IMR-90 (cell line): ENCODE measurements around the gene ARMH4.

Experiments
- FOS ChIP-seq: fragments of 150-350 bp; IDR thresholded peaks from 2 replicates; pipeline ENCODE4 v1.6.1; 2016; ENCODE audit warnings: low read depth, low read length
- MAFK ChIP-seq: IDR thresholded peaks from 2 replicates; pipeline ENCODE4 v1.6.1; 2012; ENCODE audit warnings: low read depth, low read length, improper control_type of control experiment
- POLR2A ChIP-seq: IDR thresholded peaks from 2 replicates; pipeline ENCODE4 v1.6.1; 2012; ENCODE audit warnings: mild to moderate bottlenecking, low read depth, low read length
- RCOR1 ChIP-seq: IDR thresholded peaks from 2 replicates; pipeline ENCODE4 v1.6.1; 2012; ENCODE audit warnings: mild to moderate bottlenecking, low read length, improper control_type of control experiment; ENCODE audit not compliant: insufficient replicate concordance
- TF ChIP-seq, protein P1 (sequence below): conservative IDR thresholded peaks from 2 replicates; pipeline ENCODE4 v1.5.1; 2012; ENCODE audit warnings: mild to moderate bottlenecking, low read depth, low read length, improper control_type of control experiment
- TF ChIP-seq, protein P2 (sequence below): fragments of 150-350 bp; IDR thresholded peaks from 2 replicates; pipeline ENCODE4 v1.6.1; 2016; ENCODE audit warnings: low read depth, mild to moderate bottlenecking, low read length, moderate library complexity, borderline replicate concordance

DNA sequence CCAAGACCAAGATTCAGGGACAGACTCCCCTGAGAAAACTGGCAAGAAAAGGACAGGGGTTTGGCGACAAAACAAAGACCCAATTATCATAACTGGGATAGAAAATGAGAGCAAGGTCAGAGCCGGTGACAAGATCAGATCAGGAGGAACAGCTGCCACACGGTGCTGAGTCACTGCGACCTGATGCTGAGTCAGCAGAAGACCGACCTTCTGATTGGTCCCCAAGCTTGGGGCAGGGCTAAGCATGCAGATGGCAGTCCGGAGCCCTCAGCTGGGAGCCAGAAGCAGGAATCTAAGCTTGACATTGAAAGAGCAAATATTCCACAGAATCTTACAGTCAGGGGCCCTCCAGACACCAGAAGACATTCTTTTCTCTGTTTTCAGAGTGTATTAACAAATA lies 19.1 kb upstream of the ARMH4 start:
- TF ChIP-seq, protein P1, sequence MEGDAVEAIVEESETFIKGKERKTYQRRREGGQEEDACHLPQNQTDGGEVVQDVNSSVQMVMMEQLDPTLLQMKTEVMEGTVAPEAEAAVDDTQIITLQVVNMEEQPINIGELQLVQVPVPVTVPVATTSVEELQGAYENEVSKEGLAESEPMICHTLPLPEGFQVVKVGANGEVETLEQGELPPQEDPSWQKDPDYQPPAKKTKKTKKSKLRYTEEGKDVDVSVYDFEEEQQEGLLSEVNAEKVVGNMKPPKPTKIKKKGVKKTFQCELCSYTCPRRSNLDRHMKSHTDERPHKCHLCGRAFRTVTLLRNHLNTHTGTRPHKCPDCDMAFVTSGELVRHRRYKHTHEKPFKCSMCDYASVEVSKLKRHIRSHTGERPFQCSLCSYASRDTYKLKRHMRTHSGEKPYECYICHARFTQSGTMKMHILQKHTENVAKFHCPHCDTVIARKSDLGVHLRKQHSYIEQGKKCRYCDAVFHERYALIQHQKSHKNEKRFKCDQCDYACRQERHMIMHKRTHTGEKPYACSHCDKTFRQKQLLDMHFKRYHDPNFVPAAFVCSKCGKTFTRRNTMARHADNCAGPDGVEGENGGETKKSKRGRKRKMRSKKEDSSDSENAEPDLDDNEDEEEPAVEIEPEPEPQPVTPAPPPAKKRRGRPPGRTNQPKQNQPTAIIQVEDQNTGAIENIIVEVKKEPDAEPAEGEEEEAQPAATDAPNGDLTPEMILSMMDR: no peak
- TF ChIP-seq FOS (no peak), POLR2A (no peak), MAFK (peak; percentile 100), RCOR1 (no peak)
- TF ChIP-seq, protein P2, sequence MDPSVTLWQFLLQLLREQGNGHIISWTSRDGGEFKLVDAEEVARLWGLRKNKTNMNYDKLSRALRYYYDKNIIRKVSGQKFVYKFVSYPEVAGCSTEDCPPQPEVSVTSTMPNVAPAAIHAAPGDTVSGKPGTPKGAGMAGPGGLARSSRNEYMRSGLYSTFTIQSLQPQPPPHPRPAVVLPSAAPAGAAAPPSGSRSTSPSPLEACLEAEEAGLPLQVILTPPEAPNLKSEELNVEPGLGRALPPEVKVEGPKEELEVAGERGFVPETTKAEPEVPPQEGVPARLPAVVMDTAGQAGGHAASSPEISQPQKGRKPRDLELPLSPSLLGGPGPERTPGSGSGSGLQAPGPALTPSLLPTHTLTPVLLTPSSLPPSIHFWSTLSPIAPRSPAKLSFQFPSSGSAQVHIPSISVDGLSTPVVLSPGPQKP: no peak
